Measurements from ENCODE around the gene GRK1.
A peak's percentile ranks its signal among the peaks of the same experiment; 100 is the strongest.

GRK1 gene

DNA sequence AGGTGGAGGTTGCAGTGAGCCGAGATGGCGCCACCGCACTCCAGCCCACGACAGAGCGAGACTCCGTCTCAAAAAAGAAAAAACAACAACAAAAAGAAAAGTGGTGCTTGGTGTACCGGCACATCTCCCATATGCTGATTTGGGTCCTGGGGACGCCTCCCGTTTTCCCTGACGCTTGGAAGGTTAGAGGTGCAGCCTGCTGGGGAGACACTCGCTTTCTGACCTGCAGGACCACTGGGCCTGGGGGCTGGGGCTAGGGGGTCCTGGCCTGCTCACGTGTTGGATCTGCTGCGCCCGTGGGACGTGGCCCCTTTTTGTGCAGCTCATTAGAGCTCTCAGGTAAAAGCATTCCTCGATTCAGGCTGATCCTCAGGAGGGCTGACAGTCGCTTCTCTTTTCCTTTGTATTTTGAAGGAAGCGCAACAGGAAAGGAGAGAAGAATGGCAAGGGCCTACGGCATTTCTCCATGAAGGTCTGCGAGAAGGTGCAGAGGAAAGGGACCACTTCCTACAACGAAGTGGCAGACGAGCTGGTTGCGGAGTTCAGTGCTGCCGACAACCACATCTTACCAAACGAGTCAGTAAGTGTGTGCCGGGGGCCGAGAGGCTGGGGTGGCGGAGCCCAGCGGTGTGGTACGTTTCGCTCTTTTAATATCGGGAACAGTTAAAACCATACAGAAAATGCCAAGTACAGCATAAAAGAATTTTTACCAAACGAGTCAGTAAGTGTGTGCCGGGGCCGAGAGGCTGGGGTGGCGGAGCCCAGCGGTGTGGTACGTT, 34.1 kb upstream of the GRK1 start:
- DNase-seq: no peak

GRCh38 chr13:113633485-113633873, 33.5 kb upstream of the GRK1 start:
- no peak for DNase-seq

GRCh38 chr13:113634279-113635047, 32.6 kb upstream of the GRK1 start:
- DNase-seq: no peak

DNA sequence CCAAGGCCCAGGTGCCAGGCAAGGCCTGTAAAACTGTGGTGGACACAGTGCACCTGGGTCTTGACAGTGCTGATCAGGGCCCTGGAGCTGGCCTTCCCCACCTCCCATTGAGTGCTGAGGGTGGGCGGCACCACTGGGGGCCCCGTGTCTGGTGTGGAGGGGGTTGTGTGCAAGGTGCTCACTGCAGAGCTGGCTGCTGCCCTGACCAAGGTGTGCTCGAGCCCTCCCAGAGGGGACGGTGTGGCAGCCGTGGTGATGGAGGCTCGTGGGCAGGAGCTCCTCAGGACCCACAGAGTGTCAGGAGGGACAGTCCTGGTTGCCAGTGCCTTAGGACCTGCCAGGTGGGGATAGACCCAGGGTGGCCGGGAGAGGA, 32.0 kb upstream of the GRK1 start:
- DNase-seq: no peak

DNA sequence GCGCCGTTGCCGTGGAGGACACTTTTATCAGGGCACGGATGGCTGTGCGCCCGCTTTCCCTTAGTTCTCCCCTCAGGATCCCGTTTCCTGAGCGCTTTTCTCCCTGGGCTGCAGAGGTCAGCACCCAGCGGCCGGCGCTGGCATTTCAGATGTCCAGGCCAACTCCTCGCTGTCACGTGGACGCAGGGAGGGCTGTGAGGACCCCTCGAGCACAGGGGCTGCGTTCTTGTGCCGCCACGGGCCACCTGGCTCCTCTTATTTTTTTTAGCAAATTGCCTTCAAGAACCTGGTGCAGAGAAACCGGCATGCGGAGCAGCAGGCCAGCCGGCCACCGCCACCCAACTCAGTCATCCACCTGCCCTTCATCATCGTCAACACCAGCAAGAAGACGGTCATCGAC, 31.3 kb upstream of the GRK1 start:
- DNase-seq: no peak

DNA sequence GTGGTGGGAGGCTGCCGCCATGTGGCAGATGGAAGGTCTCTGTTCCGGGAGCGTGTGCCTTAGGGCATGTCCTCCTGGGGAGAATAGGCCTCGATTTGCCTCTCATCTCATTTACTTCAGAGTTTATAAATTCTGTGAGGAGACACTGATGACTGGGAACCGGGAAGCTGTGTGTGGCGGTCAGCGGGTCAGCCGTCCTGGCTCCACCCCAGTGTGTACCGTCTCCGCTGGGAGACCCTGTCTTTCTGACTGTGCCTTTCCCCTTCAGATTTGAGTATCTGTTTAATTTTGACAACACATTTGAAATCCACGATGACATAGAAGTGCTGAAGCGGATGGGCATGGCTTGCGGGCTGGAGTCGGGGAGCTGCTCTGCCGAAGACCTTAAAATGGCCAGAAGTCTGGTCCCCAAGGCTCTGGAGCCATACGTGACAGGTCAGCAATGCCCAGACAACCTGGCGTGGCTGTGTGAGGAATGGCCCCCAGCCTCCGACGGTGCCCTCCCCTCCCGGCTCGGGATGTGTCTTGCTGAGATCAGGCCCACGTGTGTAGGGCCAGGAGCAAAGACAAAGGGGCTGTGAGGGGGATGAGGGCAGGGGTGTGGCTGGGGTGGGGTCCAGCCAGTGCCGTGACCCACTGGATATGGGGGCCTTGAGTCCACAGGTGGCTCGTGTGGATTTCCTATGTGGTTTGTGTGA, 30.6 kb upstream of the GRK1 start:
- no peak for DNase-seq

- no peak for DNase-seq
Observed at GRCh38 chr13:113637262-113638160, 29.5 kb upstream of the GRK1 start.

DNA sequence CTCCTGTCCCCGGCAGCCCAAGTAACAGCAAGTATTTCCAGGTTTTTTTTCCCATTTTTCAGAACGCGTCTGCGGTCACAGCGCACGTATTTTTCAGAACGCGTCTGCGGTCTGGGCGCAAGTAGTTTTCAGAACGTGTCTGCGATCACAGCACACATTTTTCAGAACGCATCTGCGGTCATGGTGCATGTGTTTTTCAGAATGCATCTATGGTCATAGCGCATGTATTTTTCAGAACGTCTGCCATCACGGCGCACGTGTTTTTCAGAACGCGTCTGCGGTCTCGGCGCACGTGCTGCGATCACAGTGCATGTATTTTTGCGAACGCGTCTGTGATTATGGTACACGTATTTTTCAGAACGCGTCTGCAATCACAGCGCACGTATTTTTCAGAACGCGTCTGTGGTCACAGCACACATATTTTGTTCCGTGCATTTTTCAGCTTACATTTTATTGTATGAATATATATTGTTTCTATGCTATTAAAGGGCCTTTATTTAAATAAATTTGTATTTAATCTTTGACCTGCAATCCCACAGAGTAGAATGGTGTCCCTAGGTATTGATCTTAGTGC, 28.8 kb upstream of the GRK1 start:
- no peak for DNase-seq

- DNase-seq: no peak
Observed at GRCh38 chr13:113638806-113639205, 28.2 kb upstream of the GRK1 start.

GRCh38 chr13:113639616-113640262, 27.3 kb upstream of the GRK1 start:
- no peak for DNase-seq

- no peak for DNase-seq
Observed at GRCh38 chr13:113641426-113641825, 25.6 kb upstream of the GRK1 start.

- DNase-seq: no peak
Observed at GRCh38 chr13:113642563-113642962, 24.5 kb upstream of the GRK1 start.

- no peak for DNase-seq
Observed at GRCh38 chr13:113643593-113643992, 23.4 kb upstream of the GRK1 start.

- no peak for DNase-seq
Observed at GRCh38 chr13:113644800-113645199, 22.2 kb upstream of the GRK1 start.

GRCh38 chr13:113645329-113645728, 21.7 kb upstream of the GRK1 start:
- DNase-seq: no peak

DNA sequence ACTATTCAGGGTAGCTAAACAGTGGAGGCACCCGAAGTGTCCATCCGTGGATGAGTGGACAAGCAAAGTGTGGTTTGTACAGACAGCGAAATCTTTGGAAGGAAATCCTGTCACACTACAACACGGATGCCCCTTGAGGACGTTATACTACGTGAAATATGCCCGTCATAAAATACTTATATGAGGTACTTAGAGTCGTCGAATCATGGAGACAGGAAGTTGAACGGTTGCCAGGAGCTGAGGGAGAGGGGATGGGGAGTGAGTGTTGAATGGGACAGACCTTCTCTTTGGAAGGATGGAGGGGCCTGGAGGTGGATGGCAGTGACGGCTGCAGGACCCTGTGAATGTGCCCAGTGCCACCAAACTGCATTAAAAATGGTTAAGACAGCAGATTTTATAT, 20.6 kb upstream of the GRK1 start:
- no peak for DNase-seq

DNA sequence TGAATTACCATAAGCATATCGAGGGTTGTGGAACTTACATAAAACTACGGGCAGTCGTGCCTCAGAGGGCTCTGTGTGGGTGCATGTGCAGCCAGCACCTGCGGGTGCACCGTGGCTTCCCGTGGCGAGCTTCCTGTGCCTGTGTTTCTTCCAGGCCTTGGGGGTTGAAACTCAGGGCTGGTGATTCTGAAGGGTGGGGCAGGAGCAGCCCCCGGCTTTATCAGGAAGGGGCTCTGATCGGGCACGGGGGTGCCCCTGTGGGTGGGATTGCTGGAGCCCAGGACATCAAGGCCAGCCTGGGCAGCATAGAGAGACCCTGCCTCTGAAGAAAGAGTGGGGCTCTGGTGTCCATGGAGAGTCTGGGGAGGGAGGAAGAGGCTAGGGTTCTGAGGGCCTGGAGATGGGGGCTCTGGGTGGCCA, 20.1 kb upstream of the GRK1 start:
- no peak for DNase-seq

- DNase-seq: peak; percentile 82
Observed at GRCh38 chr13:113647351-113648215, 19.4 kb upstream of the GRK1 start.

DNA sequence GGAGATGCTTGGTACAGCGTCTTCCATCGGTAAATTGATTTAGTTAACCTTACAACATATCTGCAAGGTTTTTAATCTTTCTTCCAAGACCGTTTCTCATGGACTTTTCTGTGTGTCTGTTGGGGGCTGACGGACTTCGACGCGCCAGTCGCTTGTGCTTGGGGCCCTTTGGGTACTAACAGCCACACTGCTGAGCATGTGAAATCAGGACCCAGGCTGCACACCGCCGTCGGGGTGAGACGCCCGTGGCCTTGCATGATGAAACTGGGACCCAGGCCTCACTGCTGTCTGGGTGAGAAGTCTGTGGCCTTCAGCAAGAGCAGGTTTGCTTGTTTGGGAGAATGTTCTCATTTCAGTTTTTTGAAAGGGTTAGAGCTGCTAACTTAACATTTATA, 18.8 kb upstream of the GRK1 start:
- no peak for DNase-seq

DNA sequence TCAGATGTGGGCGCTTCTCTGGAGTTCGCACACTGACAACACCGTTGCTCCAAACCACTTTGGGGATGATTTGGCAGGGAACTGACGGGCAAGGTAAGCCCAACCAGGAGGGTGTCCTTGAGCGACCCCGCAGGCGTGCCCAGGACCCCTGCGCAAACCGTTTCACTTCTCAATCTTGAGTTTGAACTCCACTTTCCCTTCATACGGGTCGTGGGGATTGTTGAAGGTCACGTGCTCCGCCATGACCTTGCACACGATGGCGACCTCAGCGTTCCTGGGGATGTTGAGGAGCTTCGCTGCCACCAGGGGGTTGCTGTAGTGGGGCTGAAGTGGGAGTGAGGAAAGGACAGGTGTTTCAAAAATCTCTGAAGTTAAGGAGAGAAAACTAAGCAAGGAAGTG, 17.8 kb upstream of the GRK1 start:
- DNase-seq: no peak

GRCh38 chr13:113650275-113650674, 16.7 kb upstream of the GRK1 start:
- no peak for DNase-seq
